SHP77 (cell line): ENCODE data around the gene CHML.

Source experiments
- DNase-seq, 2 experiments: peaks; one replicate each; lab custom pipeline; 2025; lab: John Stamatoyannopoulos, UW

The CHML gene

DNA sequence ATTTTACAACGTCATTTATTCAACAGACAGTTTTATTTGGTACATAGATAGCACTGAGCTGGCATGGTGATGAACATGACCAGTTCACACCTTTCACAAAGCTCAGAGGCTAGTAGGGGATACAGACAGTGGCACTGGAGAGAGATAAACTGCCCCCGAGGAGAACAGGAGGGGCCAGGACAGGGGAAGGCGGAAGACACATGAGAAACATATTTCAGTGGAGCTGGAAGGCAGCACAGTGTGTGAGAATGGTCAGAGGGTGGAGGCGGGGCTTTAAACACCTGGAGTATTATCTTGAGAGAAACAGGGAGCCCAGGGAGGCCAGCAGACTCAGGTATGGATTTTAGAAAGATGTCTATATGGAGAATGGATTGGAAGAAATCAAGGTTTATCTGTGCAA lies 49.5 kb downstream of the CHML start:
- DNase-seq: no peak
